Middle frontal gyrus (tissue), 1 donor: Measurements from ENCODE around the gene SNTB2.
A peak's percentile ranks its signal among the peaks of the same experiment; 100 is the strongest.

Experiments used
- DNase-seq: peaks from one replicate; pipeline ENCODE4 v3.0.0-alpha.2; 2015; ENCODE audit warnings: low spot score; ENCODE audit errors: extremely low spot score

The SNTB2 gene

DNA sequence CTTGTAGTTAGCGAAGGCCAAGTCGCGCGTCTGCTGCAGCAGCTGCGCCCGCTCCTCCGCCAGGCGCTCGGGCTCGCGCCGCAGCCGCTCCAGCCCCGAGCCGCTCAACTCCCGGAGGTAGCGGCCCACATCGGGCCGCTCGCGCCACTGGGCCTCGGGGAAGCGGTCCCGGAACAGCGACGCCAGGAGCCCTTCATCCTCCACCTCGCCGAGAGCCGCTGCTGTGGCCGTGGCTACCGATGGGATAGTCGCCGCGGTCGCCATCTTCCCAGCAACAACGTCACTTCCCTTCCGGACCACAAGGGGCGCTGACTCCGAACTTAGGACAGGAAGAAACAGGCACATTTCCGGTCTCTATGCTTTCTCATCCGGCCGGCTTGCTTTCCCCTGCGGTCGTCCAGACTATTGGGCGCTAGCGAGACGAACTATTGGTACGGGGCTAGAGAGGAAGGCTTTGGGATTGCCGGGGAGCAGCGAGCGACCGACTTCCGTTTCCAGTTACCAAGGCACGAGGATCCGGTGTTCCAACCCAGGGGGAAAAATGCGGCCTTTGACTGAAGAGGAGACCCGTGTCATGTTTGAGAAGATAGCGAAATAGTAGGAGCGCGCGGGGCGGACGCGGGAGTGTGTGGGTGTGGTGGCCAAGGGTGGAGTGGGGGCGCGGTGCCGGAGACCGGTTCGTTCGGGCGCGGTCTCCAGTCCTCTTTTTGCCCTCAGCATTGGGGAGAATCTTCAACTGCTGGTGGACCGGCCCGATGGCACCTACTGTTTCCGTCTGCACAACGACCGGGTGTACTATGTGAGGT is 152.5 kb downstream of the SNTB2 start, which contains the start of the genes COG8 and NIP7:
Gene COG8, minus strand, starts transcription at position 276 of the 806 bp plus-strand sequence. Its CDS starts 12 bp downstream, at position 264.
Gene NIP7, plus strand, starts transcription at position 484 of the 806 bp plus-strand sequence. Its CDS starts 58 bp downstream, at position 542.
- DNase-seq: peak; percentile 97

DNA sequence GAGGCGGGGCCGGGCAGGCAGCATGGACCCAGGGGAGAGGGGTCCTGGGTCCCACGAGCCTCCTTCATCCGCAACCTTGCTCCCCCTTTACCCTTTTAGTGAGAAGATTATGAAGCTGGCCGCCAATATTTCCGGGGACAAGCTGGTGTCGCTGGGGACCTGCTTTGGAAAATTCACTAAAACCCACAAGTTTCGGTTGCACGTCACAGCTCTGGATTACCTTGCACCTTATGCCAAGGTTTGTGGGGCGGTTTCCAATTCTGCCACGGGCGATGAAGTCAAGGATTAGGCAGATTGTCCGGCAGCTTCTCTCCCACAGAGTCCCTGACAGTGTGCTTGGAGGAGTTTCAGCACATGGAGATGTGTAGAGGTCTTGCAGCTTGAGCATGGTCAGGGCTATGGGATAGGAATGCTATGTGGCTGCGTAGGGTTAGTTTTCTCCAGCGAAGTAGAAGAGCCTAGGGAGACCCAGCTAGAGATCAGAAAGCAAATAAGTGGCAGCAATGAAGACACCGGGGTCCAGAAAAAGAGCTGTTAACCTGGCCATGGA is 153.2 kb downstream of the SNTB2 start:
- no peak for DNase-seq

DNA sequence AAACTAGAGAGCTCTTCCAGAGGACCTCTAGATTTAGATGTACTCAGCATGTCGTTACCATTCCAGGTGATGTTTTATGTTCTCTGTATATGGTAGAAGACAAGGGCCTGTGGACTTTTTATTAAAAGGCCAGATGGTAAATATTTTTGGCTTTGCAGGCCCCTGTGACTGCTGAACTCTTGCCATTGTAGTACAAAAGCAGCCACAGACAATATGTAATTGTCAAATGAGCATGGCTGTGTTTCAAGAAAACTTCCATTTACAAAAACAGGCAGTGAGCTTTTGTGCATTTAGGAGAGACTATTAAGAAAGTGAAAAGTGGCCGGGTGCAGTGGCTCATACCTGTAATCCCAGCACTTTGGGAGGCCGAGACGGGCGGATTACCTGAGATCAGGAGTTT is 157.2 kb downstream of the SNTB2 start:
- no peak for DNase-seq

DNA sequence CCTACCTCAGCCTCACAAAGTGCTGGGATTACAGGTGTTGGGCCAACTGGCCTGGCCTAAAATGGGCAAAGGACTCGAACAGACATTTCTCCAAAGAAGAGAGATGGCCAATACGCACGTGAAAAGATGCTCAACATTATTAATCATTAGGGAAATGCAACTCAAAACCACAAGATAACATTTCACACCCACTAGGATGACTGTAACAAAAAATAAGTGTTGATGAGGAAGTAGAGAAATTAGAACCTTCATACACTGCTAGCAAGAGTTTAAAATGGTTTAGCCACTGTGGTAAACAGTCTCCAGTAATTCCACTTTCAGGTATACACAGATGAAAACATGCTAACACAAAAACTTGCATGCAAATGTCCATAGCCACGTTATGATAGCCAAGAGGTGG is 159.0 kb downstream of the SNTB2 start:
- DNase-seq: no peak

DNA sequence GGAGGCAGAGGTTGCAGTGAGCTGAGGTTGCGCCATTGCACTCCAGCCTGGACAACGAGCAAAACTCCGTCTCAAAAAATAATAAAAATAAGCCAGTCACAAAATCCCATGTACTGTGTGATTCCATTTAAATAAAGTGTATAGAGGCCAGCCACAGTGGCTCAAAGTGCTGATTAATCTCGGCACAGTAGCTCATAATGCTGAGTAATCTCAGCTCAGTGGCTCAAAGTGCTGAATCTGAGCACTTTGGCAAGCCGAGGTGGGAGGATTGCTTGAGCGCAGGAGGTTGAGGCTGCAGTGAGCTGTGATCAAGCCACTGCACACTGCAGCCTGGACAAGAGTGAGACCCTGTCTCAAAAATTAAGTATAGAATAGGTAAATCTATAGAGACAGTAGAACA is 159.7 kb downstream of the SNTB2 start:
- DNase-seq: no peak

DNA sequence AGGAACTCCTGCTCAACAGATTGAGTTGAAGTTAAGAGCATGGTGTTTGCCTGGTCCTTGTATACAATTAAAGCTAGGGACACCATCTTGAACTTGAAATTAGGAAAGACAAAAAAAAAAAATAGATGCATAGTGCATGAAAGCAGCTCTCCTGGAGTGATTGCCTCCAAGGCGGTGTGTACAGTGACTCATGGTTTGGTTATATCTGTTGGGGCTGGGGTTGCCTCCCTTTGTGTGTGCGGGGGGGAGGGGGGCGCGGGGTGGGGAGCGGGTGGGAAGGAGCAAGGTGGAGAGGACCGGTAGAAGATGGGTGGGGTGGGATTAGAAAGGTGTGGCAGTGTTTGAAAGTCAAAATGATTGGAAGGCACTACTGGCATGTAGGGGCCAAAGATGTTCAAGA is 161.3 kb downstream of the SNTB2 start:
- no peak for DNase-seq

DNA sequence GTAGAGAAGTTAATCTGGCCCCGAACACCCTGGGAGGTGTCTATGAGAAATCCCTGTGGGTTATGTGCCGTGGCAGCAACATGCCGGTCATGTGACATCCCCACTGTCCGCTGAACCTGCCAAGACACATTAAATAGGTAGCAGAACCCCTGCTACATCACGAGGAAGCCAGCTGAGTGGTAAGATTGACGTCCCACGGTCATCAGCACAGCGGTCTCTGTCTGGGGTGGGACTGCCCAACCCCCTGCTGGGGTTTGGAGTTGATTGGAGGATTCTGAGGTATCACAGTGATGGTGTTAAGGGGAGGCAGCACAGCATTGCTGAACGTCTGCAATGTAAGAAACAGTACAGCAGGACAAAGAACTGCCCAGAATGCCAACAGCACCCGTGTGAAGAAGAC is 162.6 kb downstream of the SNTB2 start:
- DNase-seq: no peak

DNA sequence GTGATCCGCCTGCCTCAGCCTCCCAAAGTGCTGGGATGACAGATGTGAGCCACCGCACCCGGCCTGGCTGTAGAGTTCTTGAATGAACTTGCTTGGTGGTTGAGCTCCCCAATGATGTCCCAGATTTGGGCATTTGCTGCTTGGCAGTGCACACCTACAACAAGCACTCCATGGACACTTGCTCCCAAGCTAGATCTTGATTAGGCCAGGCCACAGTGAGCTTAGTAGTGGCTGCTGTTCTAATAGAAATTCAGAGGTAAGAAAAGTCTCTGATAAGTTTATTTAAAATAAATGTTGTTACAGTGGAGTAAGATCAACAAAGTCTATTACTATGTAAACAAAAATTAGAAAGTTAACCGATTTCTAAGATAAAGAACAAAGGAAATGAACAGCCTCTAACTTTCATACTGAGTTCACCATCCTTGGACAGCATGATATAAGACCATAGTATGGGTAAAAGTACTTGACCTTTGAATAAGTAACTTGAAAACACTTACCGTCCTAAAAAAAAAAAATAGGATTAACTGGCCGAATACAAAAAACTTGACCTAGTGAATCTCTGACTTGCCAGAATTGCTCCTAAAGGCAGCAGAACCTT is 163.7 kb downstream of the SNTB2 start:
- no peak for DNase-seq

DNA sequence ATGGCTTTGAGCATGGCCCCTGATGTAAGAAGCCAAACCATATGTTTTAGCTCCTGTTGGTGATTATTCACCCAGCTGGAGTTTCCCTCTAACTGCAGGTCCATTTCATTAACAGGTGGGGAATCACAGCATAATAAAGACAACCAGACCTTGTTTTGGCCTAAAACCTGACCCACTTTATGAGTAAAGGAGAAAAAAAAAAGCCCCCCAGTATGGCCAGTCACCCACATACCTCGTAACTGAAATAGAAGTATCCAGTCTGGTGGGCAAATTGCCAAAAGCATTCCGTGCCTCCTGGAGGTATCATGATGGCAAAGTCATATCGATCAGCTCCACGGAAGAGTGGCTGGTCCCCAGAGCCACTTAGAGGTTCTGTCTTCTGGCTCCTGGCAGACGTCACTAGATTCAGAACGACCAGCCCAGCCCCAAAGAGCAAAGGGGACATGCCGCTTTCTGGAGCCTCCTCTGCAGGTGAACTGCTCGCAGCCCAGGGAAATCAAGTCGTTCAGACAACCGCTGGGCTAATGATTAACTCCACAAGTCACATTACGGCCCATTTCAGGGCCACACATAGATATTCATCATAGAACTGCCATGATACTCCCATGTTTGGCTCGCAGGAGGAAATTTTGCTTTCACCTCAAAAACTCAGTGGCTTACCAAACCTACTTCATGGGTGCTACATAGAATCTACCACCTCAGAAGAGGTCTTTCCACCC is 164.5 kb downstream of the SNTB2 start, which contains the start of gene TMED6:
Gene TMED6, minus strand, starts transcription at position 478 of the 719 bp plus-strand sequence. Its CDS starts 33 bp downstream, at position 445.
- no peak for DNase-seq
